Measurements from ENCODE around the gene SPRR5. TPM values are rescaled to one million over a fixed set of nuclear protein-coding genes. Genes with fewer than 3 reads are reported as not detected.

Gene SPRR5, protein sequence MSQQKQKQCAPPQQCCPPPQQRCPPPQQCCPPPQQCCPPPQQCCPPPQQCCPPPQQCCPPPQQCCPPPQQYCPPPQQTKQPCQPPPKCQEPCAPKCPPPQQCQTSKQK
- not detected for total RNA-seq

DNA sequence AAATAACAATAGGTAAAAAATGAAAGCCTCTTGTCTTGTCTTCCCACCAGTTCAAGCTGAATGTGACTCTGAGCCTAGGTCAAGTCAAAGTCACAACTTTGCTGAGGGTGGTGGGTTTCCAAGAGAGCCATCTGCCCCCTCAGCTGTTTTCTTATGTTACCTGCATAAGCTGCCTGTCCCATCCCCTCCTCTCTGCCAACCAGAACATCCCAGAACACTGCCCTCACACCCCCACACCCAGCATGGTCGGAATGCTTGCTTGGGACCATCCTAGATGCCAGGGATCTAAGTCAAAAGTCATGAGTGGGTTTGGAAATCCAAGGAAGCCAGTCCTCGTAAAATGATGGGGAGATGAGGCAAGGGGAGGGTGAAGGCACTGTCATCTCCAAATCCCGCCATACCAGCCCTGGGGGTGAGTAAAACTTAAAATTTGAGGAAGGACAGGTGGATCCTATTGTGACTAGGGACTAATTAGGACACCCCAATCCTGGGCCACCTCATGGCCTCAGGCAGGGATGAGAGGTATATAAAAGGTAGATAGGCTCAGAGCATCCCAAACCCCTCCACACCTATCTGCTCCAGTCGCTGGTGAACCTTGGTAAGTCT, at the start of gene SPRR5:
Gene SPRR5, plus strand, starts transcription at position 556 of the 606 bp plus-strand sequence. CDS start 1,349 bp downstream, outside the sequence.

DNA sequence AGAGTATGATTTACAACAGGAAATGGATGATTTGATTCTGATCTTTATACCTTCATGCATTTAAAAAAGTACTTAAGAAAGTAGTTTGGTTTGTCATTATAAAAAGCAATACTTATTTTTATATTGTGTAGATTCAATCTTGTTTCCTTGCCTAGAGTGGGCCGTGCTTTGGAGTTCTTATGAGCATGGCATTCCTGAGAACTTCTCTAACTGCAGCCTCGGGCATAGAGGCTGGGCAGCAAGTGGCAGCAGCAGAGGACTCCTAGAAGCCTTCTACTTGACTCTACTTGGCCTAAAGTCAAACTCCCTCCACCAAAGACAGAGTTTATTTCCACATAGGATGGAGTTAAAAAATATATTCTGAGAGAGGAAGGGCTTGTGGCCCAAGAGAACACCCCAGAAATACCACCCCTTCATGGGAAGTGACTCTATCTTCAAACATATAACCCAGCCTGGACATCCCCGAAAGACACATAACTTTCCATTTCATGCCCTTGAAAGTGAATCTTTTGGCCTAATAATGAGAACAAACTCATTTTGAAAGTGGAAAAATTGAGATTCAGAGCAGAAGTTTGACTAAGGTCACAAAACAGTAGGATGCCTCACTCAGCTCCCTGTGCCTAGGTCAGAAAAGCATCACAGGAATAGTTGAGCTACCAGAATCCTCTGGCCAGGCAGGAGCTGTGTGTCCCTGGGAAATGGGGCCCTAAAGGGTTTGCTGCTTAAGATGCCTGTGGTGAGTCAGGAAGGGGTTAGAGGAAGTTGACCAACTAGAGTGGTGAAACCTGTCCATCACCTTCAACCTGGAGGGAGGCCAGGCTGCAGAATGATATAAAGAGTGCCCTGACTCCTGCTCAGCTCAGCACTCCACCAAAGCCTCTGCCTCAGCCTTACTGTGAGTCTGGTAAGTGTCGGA, 39.1 kb upstream of the SPRR5 start, which contains the start of gene IVL:
Gene IVL, plus strand, starts transcription at position 861 of the 916 bp plus-strand sequence. CDS start 1,252 bp downstream, outside the sequence.

DNA sequence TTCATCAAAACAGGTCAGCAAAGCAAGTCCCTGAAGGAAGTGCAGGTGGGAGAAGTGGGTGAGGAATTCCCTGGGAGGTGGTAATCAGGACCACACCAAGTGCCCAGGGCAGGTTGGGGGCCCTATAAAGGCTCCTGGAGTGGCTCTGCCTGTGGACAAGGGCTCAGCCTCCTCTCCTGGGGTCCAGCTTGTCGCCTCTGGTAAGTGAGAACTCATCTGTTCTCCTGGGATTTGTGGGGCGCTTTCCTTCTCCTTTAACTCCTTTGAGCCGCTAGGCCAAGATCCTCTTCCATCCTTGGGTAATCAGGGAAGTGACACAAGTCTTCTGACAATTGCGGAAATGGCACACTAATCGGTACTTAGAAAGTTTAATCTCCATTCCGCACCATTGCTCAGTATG, 23.5 kb downstream of the SPRR5 start, which contains the start of gene SPRR4:
Gene SPRR4, plus strand, starts transcription at position 154 of the 400 bp plus-strand sequence. CDS start 1,243 bp downstream, outside the sequence.

DNA sequence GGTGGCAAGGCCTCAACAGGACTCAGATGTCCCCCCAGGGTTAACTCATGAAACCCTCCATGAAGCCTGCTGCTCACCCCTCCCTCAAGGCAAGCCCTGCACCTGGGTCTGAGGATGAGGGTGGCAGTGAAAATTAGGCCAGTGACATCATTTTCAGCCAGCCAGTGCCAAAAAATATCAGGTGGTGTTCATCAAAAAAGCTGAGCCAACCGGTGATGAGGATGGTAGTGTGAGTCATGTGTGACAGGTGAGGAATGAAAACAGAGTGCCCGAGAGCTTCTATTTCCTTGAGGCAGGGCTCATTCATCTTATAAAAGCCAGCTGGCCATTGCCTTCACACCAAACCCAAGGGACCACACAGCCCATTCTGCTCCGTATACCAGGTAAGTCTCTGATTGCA, 36.7 kb downstream of the SPRR5 start, which contains the start of gene SPRR1A:
Gene SPRR1A, plus strand, starts transcription at position 339 of the 400 bp plus-strand sequence. CDS start 1,150 bp downstream, outside the sequence.

Small RNA genes lying within 50 kb of the gene (small RNA-seq; reads per million reads assigned to genes)
- 0 reads per million in 2 donors for gene SPRR1A

Other genes starting within 250 kb of the SPRR5 start
- gene LCE2A, start 248.9 kb upstream of the SPRR5 start, total RNA-seq = 1 to 10 TPM in 1 of 2 donors, under 1 TPM in 1; 0.69 to 1.3 TPM
- gene LCE4A, start 239.0 kb upstream of the SPRR5 start, total RNA-seq = not detected
- not detected for gene KPRP, start 189.2 kb upstream of the SPRR5 start, total RNA-seq
- not detected for gene LCE1F, start 172.1 kb upstream of the SPRR5 start, total RNA-seq
- not detected for gene LCE1E, start 160.9 kb upstream of the SPRR5 start, total RNA-seq
- gene LCE1D, start 150.5 kb upstream of the SPRR5 start, total RNA-seq = not detected
- gene LCE1C, start 140.6 kb upstream of the SPRR5 start, total RNA-seq = not detected
- not detected for gene LCE1B, start 135.2 kb upstream of the SPRR5 start, total RNA-seq
- not detected for gene LCE1A, start 119.7 kb upstream of the SPRR5 start, total RNA-seq
- gene LCE6A, start 104.3 kb upstream of the SPRR5 start, total RNA-seq = not detected
- not detected for gene LCE7A, start 87.2 kb upstream of the SPRR5 start, total RNA-seq
- not detected for gene SMCP, start 68.9 kb upstream of the SPRR5 start, total RNA-seq
- not detected for gene IVL, start 38.7 kb upstream of the SPRR5 start, total RNA-seq
- gene SPRR4, start 23.4 kb downstream of the SPRR5 start, total RNA-seq = not detected
- not detected for gene SPRR1A, start 36.9 kb downstream of the SPRR5 start, total RNA-seq
- gene SPRR3, start 54.5 kb downstream of the SPRR5 start, total RNA-seq = under 1 TPM in 1 of 2 donors, not detected in 1; 0.34 TPM
- not detected for gene SPRR1B, start 84.0 kb downstream of the SPRR5 start, total RNA-seq
- not detected for gene SPRR2D, start 93.9 kb downstream of the SPRR5 start, total RNA-seq
- not detected for gene SPRR2A, start 110.3 kb downstream of the SPRR5 start, total RNA-seq
- not detected for gene SPRR2B, start 124.4 kb downstream of the SPRR5 start, total RNA-seq
- not detected for gene SPRR2E, start 147.3 kb downstream of the SPRR5 start, total RNA-seq
- not detected for gene SPRR2F, start 166.3 kb downstream of the SPRR5 start, total RNA-seq
- gene SPRR2G, start 203.7 kb downstream of the SPRR5 start, total RNA-seq = not detected